ENCODE results near the gene IFNG. TPM values are rescaled to one million over a fixed set of nuclear protein-coding genes. Genes with fewer than 3 reads are reported as not detected.

IFNG gene
- total and polyA plus RNA-seq, 10 donors = 0.23 to 2.2 (median 0.60) TPM; not detected in 1

- Histone ChIP-seq H3K36me3 (no peaks in the 10 kb centered on the region), H3K27me3 (replicated peaks in 1 of 7) (no peaks in the 10 kb centered on the region), H3K9me3 (peaks cover 0 to 3% (median 0%) of the 10 kb centered on the region in 8 donors), H3K4me3 (no peak overlapping the region), H3K27ac (no peak overlapping the region), H3K4me1 (peaks cover 0 to 12% (median 0%) of the 10 kb centered on the region in 6 donors)
- TF ChIP-seq POLR2A (IDR thresholded peaks at IDR 0.05) (no peak), POLR2AphosphoS5 (IDR thresholded peaks at IDR 0.05) (no peak), CTCF (IDR thresholded peaks at IDR 0.05 in 8 of 11, conservative IDR thresholded peaks at IDR 0.05 in 3 of 11) (no peak)
- no peak for DNase-seq
- intact Hi-C loops (cut with DNase I; ENCODE audit: low total_unique reads) = no loop called here
- 89 to 95% (median 91%) methylated on average over 2 of the region's 2 CpGs for WGBS, 5 donors
Observed at GRCh38 chr12:68138480-68138879, 21.1 kb downstream of the IFNG start.

- 17 to 46% (median 34%) methylated on average over 3 of the region's 3 CpGs for WGBS, 5 donors
- intact Hi-C loops (cut with DNase I; ENCODE audit: low total_unique reads) = no loop called here
Observed at GRCh38 chr12:68137335-68137830, 22.2 kb downstream of the IFNG start.

GRCh38 chr12:68135520-68135919, 24.0 kb downstream of the IFNG start:
- H3K9me3 ChIP-seq = peaks cover 0 to 32% (median 17%) of the 10 kb centered on the region in 8 donors
- H3K27me3 ChIP-seq (replicated peaks in 1 of 7) = no peaks in the 10 kb centered on the region
- peaks cover 0 to 12% (median 0%) of the 10 kb centered on the region in 6 donors for H3K4me1 ChIP-seq
- DNase-seq = no peak
- intact Hi-C loops (cut with DNase I; ENCODE audit: low total_unique reads) = no loop called here
- no peak overlapping the region for H3K4me3 ChIP-seq
- H3K27ac ChIP-seq = no peak overlapping the region
- H3K36me3 ChIP-seq = no peaks in the 10 kb centered on the region
- TF ChIP-seq POLR2AphosphoS5 (IDR thresholded peaks at IDR 0.05) (no peak), POLR2A (IDR thresholded peaks at IDR 0.05) (no peak), CTCF (IDR thresholded peaks at IDR 0.05 in 8 of 11, conservative IDR thresholded peaks at IDR 0.05 in 3 of 11) (no peak)
- 87 to 95% (median 94%) methylated on average over 3 of the region's 3 CpGs for WGBS, 5 donors

More at GRCh38 chr12:68137335-68137830, 22.2 kb downstream of the IFNG start:
- DNase-seq = no peak
- Histone ChIP-seq H3K4me3 (no peak overlapping the region), H3K4me1 (peaks cover 0 to 12% (median 0%) of the 10 kb centered on the region in 6 donors), H3K36me3 (no peaks in the 10 kb centered on the region), H3K9me3 (peaks cover 0 to 14% (median 0%) of the 10 kb centered on the region in 8 donors), H3K27me3 (replicated peaks in 1 of 7) (no peaks in the 10 kb centered on the region), H3K27ac (no peak overlapping the region)
- TF ChIP-seq CTCF (IDR thresholded peaks at IDR 0.05 in 8 of 11, conservative IDR thresholded peaks at IDR 0.05 in 3 of 11) (no peak), POLR2AphosphoS5 (IDR thresholded peaks at IDR 0.05) (no peak), POLR2A (IDR thresholded peaks at IDR 0.05) (no peak)

DNA sequence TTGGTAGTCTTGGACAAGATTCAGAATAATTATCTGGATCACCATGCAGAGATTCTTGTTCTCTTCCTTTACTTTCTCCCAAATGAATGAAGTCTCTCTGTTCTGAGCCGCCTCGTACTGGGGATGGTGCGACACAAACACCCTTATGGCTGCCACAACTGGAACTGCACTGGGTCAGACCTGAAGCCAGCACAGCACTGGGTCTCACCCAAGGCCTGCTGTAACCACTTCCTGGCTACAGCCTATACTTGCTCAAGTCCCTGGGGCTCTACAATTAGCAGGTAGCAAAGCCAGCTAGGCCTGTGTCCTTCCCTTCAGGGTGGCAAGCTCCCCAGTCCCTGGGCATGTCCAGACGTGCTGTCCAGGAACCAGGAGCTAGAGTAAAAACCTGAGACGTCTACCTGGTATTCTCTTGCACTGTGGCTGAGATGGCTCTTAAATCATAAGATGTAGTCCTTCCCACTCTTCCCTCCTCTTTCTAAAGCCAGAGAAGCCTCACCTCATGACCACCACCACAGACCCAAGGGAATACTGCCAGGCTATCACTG, 27.6 kb downstream of the IFNG start:
- H3K9me3 ChIP-seq = peaks cover 5 to 68% (median 47%) of the 10 kb centered on the region in 8 donors
- no peaks in the 10 kb centered on the region for H3K27me3 ChIP-seq (replicated peaks in 1 of 7)
- H3K36me3 ChIP-seq = no peaks in the 10 kb centered on the region
- 74 to 97% (median 93%) methylated on average over 5 of the region's 5 CpGs for WGBS, 5 donors
- TF ChIP-seq POLR2AphosphoS5 (IDR thresholded peaks at IDR 0.05) (no peak), POLR2A (IDR thresholded peaks at IDR 0.05) (no peak), CTCF (IDR thresholded peaks at IDR 0.05 in 8 of 11, conservative IDR thresholded peaks at IDR 0.05 in 3 of 11) (no peak)
- no peak overlapping the region for H3K27ac ChIP-seq
- intact Hi-C loops (cut with DNase I; ENCODE audit: low total_unique reads) = no loop called here
- H3K4me1 ChIP-seq = peaks cover 0 to 5% (median 0%) of the 10 kb centered on the region in 6 donors
- DNase-seq = no peak
- no peak overlapping the region for H3K4me3 ChIP-seq
